Glomerular endothelial cell (primary cell): ENCODE data around the gene SPATA22. TPM values are rescaled to one million over a fixed set of nuclear protein-coding genes. Genes with fewer than 3 reads are reported as not detected.

ENCODE experiments used
- total RNA-seq: library from RNA; depleted of rRNA; stranded (reverse); fragments of >200 nt; gene quantifications from 2 replicates; pipeline ENCODE4 v1.2.3, GENCODE V29; 2015

SPATA22 gene
- total RNA-seq, 1 donor from 2014 or later, result not detected

Other genes with a start within 250 kb of the SPATA22 start
- gene OR3A1, start 173.5 kb downstream of the SPATA22 start, total RNA-seq, result not detected in 2 replicates
- gene OR3A2, start 85.5 kb downstream of the SPATA22 start, total RNA-seq, result not detected in 2 replicates
- not detected in 2 replicates for gene OR1E1, start 73.4 kb downstream of the SPATA22 start, total RNA-seq
- not detected in 2 replicates for gene OR3A3, start 60.4 kb downstream of the SPATA22 start, total RNA-seq
- gene OR1E2, start 38.0 kb downstream of the SPATA22 start, total RNA-seq, result not detected in 2 replicates
- gene ASPA, start 4.2 kb upstream of the SPATA22 start, total RNA-seq, result not detected in 2 replicates
- 0.06 TPM in 1 of 2 replicates, not detected in the other for gene TRPV3, start 86.0 kb upstream of the SPATA22 start, total RNA-seq
- 1.2 and 2.2 TPM in 2 replicates for gene TRPV1, start 137.6 kb upstream of the SPATA22 start, total RNA-seq
- 14.5 and 15.0 TPM in 2 replicates for gene SHPK, start 164.4 kb upstream of the SPATA22 start, total RNA-seq
- 25.7 and 29.9 TPM in 2 replicates for gene CTNS, start 164.9 kb upstream of the SPATA22 start, total RNA-seq
- 358 and 402 TPM in 2 replicates for gene TAX1BP3, start 196.8 kb upstream of the SPATA22 start, total RNA-seq
- gene EMC6, start 197.0 kb upstream of the SPATA22 start, total RNA-seq, result 17.5 and 24.1 TPM in 2 replicates
- gene P2RX5, start 224.3 kb upstream of the SPATA22 start, total RNA-seq, result 1.2 and 2.9 TPM in 2 replicates